Hepatocyte (in vitro differentiated cells): Measurements from ENCODE around the gene SLC22A23. TPM values are rescaled to one million over a fixed set of nuclear protein-coding genes. Genes with fewer than 3 reads are reported as not detected.

Experiments
- DNase-seq: peaks from one replicate; pipeline ENCODE4 v3.0.0-alpha.2; 2016; ENCODE audit warnings: low spot score
- H2AFZ ChIP-seq: fragments of 200-600 bp; sonication (generic); 2 replicates; pipeline ENCODE4 v1.6.0; 2016; ENCODE audit warnings: antibody characterized with exemption, mild to moderate bottlenecking
- H3K27ac ChIP-seq: fragments of 200-600 bp; sonication (generic); 2 replicates; pipeline ENCODE4 v1.5.1; 2016; ENCODE audit warnings: mild to moderate bottlenecking
- H3K27me3 ChIP-seq: fragments of 200-600 bp; sonication (generic); 2 replicates; pipeline ENCODE4 v1.6.1; 2016
- H3K36me3 ChIP-seq: fragments of 200-600 bp; sonication (generic); replicated peaks from 2 replicates; pipeline ENCODE4 v1.5.1; 2016; ENCODE audit warnings: low read depth; ENCODE audit not compliant: insufficient read depth
- H3K4me1 ChIP-seq: fragments of 200-600 bp; sonication (generic); 2 replicates; pipeline ENCODE4 v1.5.1; 2016; ENCODE audit warnings: mild to moderate bottlenecking, moderate library complexity; ENCODE audit not compliant: insufficient read depth
- H3K4me2 ChIP-seq: fragments of 200-600 bp; sonication (generic); 2 replicates; pipeline ENCODE4 v1.6.0; 2016
- H3K4me3 ChIP-seq: fragments of 200-600 bp; sonication (generic); 2 replicates; pipeline ENCODE4 v1.5.1; 2016; ENCODE audit warnings: mild to moderate bottlenecking
- H3K79me2 ChIP-seq: fragments of 200-600 bp; sonication (generic); 2 replicates; pipeline ENCODE4 v1.6.0; 2017; ENCODE audit warnings: mild to moderate bottlenecking
- H3K9me2 ChIP-seq: fragments of 200-600 bp; sonication (generic); replicated peaks from 2 replicates; pipeline ENCODE4 v1.6.0; 2017; ENCODE audit warnings: mild to moderate bottlenecking; ENCODE audit not compliant: insufficient read depth
- H3K9me3 ChIP-seq: fragments of 200-600 bp; sonication (generic); 2 replicates; pipeline ENCODE4 v1.5.1; 2016; ENCODE audit warnings: low read depth, mild to moderate bottlenecking
- H4K20me1 ChIP-seq: fragments of 200-600 bp; sonication (generic); 2 replicates; pipeline ENCODE4 v1.6.0; 2016; ENCODE audit warnings: mild to moderate bottlenecking; ENCODE audit not compliant: insufficient read depth, poor library complexity, severe bottlenecking
- CTCF ChIP-seq: fragments of 200-600 bp; sonication (generic); IDR thresholded peaks from 2 replicates; pipeline ENCODE4 v1.5.1; 2016; ENCODE audit warnings: antibody characterized with exemption, mild to moderate bottlenecking; ENCODE audit not compliant: poor library complexity
- EZH2 ChIP-seq: fragments of 200-600 bp; sonication (generic); IDR thresholded peaks from 2 replicates; pipeline ENCODE4 v1.6.1; 2016; ENCODE audit warnings: antibody characterized with exemption, mild to moderate bottlenecking, borderline replicate concordance
- EZH2phosphoT487 ChIP-seq: fragments of 200-600 bp; sonication (generic); IDR thresholded peaks from one replicate; pipeline ENCODE4 v1.6.1; 2018; ENCODE audit warnings: antibody characterized with exemption, mild to moderate bottlenecking, low read depth, moderate library complexity; ENCODE audit not compliant: unreplicated experiment, severe bottlenecking
- WGBS: methylation state at CpG from one replicate; pipeline ENCODE4 v1.1.6; 2016; ENCODE audit warnings: low lambda C conversion rate; ENCODE audit errors: missing lambda C conversion rate; 5-methylcytosine and 5-hydroxymethylcytosine counted together
- polyA plus RNA-seq: library from polyadenylated mRNA; unstranded; fragments of >200 nt; fragmentation: Nextera tagmentation; extraction: Ambion mirVana; gene quantifications from 2 replicates; pipeline ENCODE4 v1.2.1, GENCODE V29; 2016
- total RNA-seq: library from RNA; depleted of rRNA; stranded (reverse); fragments of >200 nt; gene quantifications from 2 replicates; pipeline ENCODE4 v1.2.3, GENCODE V29; 2014

Gene SLC22A23
- total and polyA plus RNA-seq, 2 experiments from 2014 or later: 14.3 to 14.8 TPM

- no peak for DNase-seq
- H3K36me3 ChIP-seq: peaks cover 3% of the 10 kb centered on the region
- H3K27me3 ChIP-seq: no peaks in the 10 kb centered on the region
- TF ChIP-seq CTCF: no peak
- TF ChIP-seq EZH2phosphoT487: no peak
- no peak for TF ChIP-seq EZH2
- H3K27ac ChIP-seq: no peak overlapping the region
- no peak overlapping the region for H3K4me3 ChIP-seq
- no peak overlapping the region for H3K4me2 ChIP-seq
- H4K20me1 ChIP-seq: peaks cover 6% of the 10 kb centered on the region
- no peaks in the 10 kb centered on the region for H3K9me2 ChIP-seq
- WGBS: 97% methylated on average over 5 of the region's 5 CpGs
- H3K4me1 ChIP-seq: no peaks in the 10 kb centered on the region
- H3K9me3 ChIP-seq: no peaks in the 10 kb centered on the region
- peaks cover 94% of the 10 kb centered on the region for H3K79me2 ChIP-seq
- H2AFZ ChIP-seq: no peak overlapping the region
Observed at GRCh38 chr6:3450888-3451287, 6.0 kb downstream of the SLC22A23 start.

- Histone ChIP-seq H3K27me3 (no peaks in the 10 kb centered on the region), H3K9me2 (no peaks in the 10 kb centered on the region), H3K4me2 (no peak overlapping the region), H2AFZ (no peak overlapping the region), H3K36me3 (peaks cover 3% of the 10 kb centered on the region), H3K4me1 (peaks cover 2% of the 10 kb centered on the region), H3K79me2 (peaks cover 90% of the 10 kb centered on the region), H3K9me3 (no peaks in the 10 kb centered on the region), H4K20me1 (peaks cover 6% of the 10 kb centered on the region), H3K4me3 (no peak overlapping the region), H3K27ac (no peak overlapping the region)
- TF ChIP-seq CTCF (no peak), EZH2phosphoT487 (no peak), EZH2 (no peak)
- WGBS: 98% methylated on average over 5 of the region's 5 CpGs
- DNase-seq: no peak
Observed at GRCh38 chr6:3449750-3450305, 7.0 kb downstream of the SLC22A23 start.

- Histone ChIP-seq H3K79me2 (peaks cover 89% of the 10 kb centered on the region), H3K9me3 (no peaks in the 10 kb centered on the region), H3K27me3 (no peaks in the 10 kb centered on the region), H3K4me2 (no peak overlapping the region), H3K27ac (no peak overlapping the region), H3K4me3 (no peak overlapping the region), H4K20me1 (peaks cover 2% of the 10 kb centered on the region), H3K9me2 (no peaks in the 10 kb centered on the region), H2AFZ (no peak overlapping the region), H3K4me1 (peaks cover 7% of the 10 kb centered on the region), H3K36me3 (peaks cover 3% of the 10 kb centered on the region)
- TF ChIP-seq EZH2phosphoT487: no peak
- TF ChIP-seq EZH2: no peak
- TF ChIP-seq CTCF: no peak
- 90% methylated on average over 2 of the region's 2 CpGs for WGBS
- no peak for DNase-seq
Observed at GRCh38 chr6:3449321-3449720, 7.5 kb downstream of the SLC22A23 start.

- H3K9me2 ChIP-seq: no peaks in the 10 kb centered on the region
- peaks cover 79% of the 10 kb centered on the region for H3K79me2 ChIP-seq
Observed at GRCh38 chr6:3447005-3447404, 9.8 kb downstream of the SLC22A23 start.

More at GRCh38 chr6:3447005-3447404, 9.8 kb downstream of the SLC22A23 start:
- H2AFZ ChIP-seq: no peak overlapping the region
- H3K4me3 ChIP-seq: no peak overlapping the region
- TF ChIP-seq EZH2phosphoT487: no peak
- H3K27me3 ChIP-seq: no peaks in the 10 kb centered on the region
- peaks cover 20% of the 10 kb centered on the region for H3K4me1 ChIP-seq
- no peaks in the 10 kb centered on the region for H3K9me3 ChIP-seq
- H3K36me3 ChIP-seq: peaks cover 2% of the 10 kb centered on the region
- H3K27ac ChIP-seq: no peak overlapping the region
- 92% methylated on average over 6 of the region's 6 CpGs for WGBS
- DNase-seq: no peak
- no peaks in the 10 kb centered on the region for H4K20me1 ChIP-seq
- no peak overlapping the region for H3K4me2 ChIP-seq
